GM18508 (cell line): Measurements from ENCODE around the gene NPBWR2.

Source experiments
- ATAC-seq: cut with Tn5 transposase; IDR thresholded peaks from one replicate; pipeline ENCODE4 v1.9.1; 2021; ENCODE audit warnings: moderate number of reproducible peaks; ENCODE audit not compliant: insufficient read depth, unreplicated experiment

The NPBWR2 gene

GRCh38 chr20:64105846-64106434 is 1.4 kb downstream of the NPBWR2 start:
- no peak for ATAC-seq

- ATAC-seq: no peak
These were observed 2.5 kb downstream of the NPBWR2 start for GRCh38 chr20:64104667-64105451.

GRCh38 chr20:64103871-64104666 is 3.3 kb downstream of the NPBWR2 start:
- ATAC-seq: no peak

- no peak for ATAC-seq
These were observed 4.6 kb downstream of the NPBWR2 start for GRCh38 chr20:64102647-64103354.

GRCh38 chr20:64101731-64102621 is 5.4 kb downstream of the NPBWR2 start:
- no peak for ATAC-seq

GRCh38 chr20:64100946-64101688 is 6.2 kb downstream of the NPBWR2 start:
- no peak for ATAC-seq

- ATAC-seq: no peak
These were observed 6.8 kb downstream of the NPBWR2 start for GRCh38 chr20:64100566-64100888.

- ATAC-seq: no peak
These were observed 7.3 kb downstream of the NPBWR2 start for GRCh38 chr20:64099880-64100565.

- ATAC-seq: no peak
These were observed 8.1 kb downstream of the NPBWR2 start for GRCh38 chr20:64099086-64099786.

GRCh38 chr20:64098471-64099013 is 8.8 kb downstream of the NPBWR2 start:
- no peak for ATAC-seq

GRCh38 chr20:64096535-64096934 is 10.8 kb downstream of the NPBWR2 start:
- no peak for ATAC-seq

- no peak for ATAC-seq
These were observed 11.4 kb downstream of the NPBWR2 start for GRCh38 chr20:64095927-64096326.

- no peak for ATAC-seq
These were observed 11.9 kb downstream of the NPBWR2 start for GRCh38 chr20:64095455-64095854.

- ATAC-seq: no peak
These were observed 14.3 kb downstream of the NPBWR2 start for GRCh38 chr20:64093013-64093503.

GRCh38 chr20:64092258-64093012 is 14.9 kb downstream of the NPBWR2 start:
- ATAC-seq: no peak

GRCh38 chr20:64091770-64092169 is 15.6 kb downstream of the NPBWR2 start:
- ATAC-seq: no peak

GRCh38 chr20:64091340-64091739 is 16.0 kb downstream of the NPBWR2 start:
- ATAC-seq: no peak
